ENCODE results near the gene SLC36A2.

Gene SLC36A2

DNA sequence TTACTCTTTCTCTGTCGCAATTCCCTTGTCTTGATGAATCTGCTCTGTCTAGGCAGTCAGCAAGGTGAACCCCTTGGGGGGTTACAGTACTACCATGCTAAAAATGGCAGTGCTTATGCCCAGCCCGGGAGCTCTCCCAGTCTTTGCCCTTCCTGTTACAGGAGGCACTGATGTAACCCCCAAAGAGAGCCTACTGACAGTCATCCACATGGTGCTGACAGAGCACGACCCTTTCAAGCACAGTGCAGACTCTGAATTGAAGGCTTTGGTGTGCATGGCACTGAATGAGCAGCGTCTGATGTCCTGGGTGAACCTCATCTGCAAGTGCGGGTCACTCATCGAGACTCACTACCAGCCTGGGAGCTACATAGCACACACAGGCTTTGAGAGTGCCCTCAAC, 34.5 kb upstream of the SLC36A2 start (continued):
- TF ChIP-seq ZSCAN4 (tag by site-specific recombination; IDR thresholded peaks at IDR 0.05) = no peak
- TF ChIP-seq ZNF529 (tag by site-specific recombination; IDR thresholded peaks at IDR 0.05; ENCODE audit: insufficient replicate concordance) = no peak

DNA sequence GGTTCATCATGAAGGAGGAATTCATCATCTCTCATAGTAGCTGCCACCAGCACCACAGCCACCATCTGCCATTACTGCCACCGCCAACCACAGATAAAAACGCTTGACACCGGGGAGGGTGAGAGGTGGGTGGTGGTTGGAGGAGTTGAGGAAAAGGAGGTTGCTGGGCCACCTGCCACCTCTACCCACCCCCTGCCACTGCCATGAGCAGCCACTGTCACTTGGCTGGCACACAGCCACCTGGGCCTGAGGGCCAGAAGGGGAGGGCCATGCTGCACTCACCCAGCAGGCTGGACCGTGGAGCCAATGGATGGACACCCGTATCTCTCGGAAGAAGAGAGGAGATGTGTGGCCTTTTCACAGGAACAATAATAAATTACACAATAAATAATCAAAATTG, 31.3 kb upstream of the SLC36A2 start:
- H3K4me1 ChIP-seq (ENCODE audit: control insufficient read depth, insufficient read depth, low read length) = no peaks in the 10 kb centered on the region
- POLR2A ChIA-PET = no interaction called here

GRCh38 chr5:151374539-151374938, 27.2 kb upstream of the SLC36A2 start:
- Histone ChIP-seq H3K9me3 (ENCODE audit: control insufficient read depth, insufficient read depth, low read depth, low read length) (no peaks in the 10 kb centered on the region), H3K4me1 (ENCODE audit: control insufficient read depth, insufficient read depth, low read length) (no peaks in the 10 kb centered on the region), H3K27ac (ENCODE audit: extremely low read depth, low read depth, low read length) (no peak overlapping the region), H3K4me3 (ENCODE audit: low read depth, low read length) (no peak overlapping the region), H3K36me3 (ENCODE audit: control insufficient read depth in 2 of 2, insufficient read depth in 1 of 2, low read length in 2 of 2) (no peaks in the 10 kb centered on the region)
- POLR2A ChIA-PET = no interaction called here
- CTCF ChIA-PET = interaction anchor here (0.7 kb wide), 1 partner anchor 17 kb away, joined by 3 read pairs; no protein-coding TSS in a partner anchor
- TF ChIP-seq ZNF658 (tag by site-specific recombination; IDR thresholded peaks at IDR 0.05) (no peak), REPIN1 (tag by site-specific recombination; IDR thresholded peaks at IDR 0.05; ENCODE audit: low read depth) (no peak), ZNF521 (tag by site-specific recombination; IDR thresholded peaks at IDR 0.05) (no peak), ZNF660 (tag by site-specific recombination; IDR thresholded peaks at IDR 0.05) (no peak), ZNF416 (tag by site-specific recombination; IDR thresholded peaks at IDR 0.05) (no peak), KLF10 (tag by site-specific recombination; IDR thresholded peaks at IDR 0.05) (no peak), EGR2 (tag by site-specific recombination; IDR thresholded peaks at IDR 0.05; ENCODE audit: low read depth) (no peak), ZNF501 (tag by site-specific recombination; IDR thresholded peaks at IDR 0.05) (no peak), ZNF664 (tag by site-specific recombination; IDR thresholded peaks at IDR 0.05) (no peak), GLIS2 (tag by site-specific recombination; IDR thresholded peaks at IDR 0.05) (no peak), MEIS1 (CRISPR knock-in tag; IDR thresholded peaks at IDR 0.05; ENCODE audit: borderline replicate concordance) (no peak), ZNF311 (tag by site-specific recombination; IDR thresholded peaks at IDR 0.05; ENCODE audit: borderline replicate concordance) (no peak), ZFP3 (tag by site-specific recombination; IDR thresholded peaks at IDR 0.05; ENCODE audit: low read depth) (no peak), ZNF785 (tag by site-specific recombination; IDR thresholded peaks at IDR 0.05) (no peak), ZNF791 (tag by site-specific recombination; IDR thresholded peaks at IDR 0.05) (no peak), ZBTB49 (tag by site-specific recombination; IDR thresholded peaks at IDR 0.05; ENCODE audit: low read depth) (no peak)
- TF ChIP-seq, protein P1, sequence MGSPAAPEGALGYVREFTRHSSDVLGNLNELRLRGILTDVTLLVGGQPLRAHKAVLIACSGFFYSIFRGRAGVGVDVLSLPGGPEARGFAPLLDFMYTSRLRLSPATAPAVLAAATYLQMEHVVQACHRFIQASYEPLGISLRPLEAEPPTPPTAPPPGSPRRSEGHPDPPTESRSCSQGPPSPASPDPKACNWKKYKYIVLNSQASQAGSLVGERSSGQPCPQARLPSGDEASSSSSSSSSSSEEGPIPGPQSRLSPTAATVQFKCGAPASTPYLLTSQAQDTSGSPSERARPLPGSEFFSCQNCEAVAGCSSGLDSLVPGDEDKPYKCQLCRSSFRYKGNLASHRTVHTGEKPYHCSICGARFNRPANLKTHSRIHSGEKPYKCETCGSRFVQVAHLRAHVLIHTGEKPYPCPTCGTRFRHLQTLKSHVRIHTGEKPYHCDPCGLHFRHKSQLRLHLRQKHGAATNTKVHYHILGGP (tag by site-specific recombination; IDR thresholded peaks at IDR 0.05) = no peak

More for the DNA sequence above, 31.3 kb upstream of the SLC36A2 start:
- TF ChIP-seq ZNF521 (tag by site-specific recombination; IDR thresholded peaks at IDR 0.05) (no peak), ZNF692 (tag by site-specific recombination; IDR thresholded peaks at IDR 0.05) (no peak), ZNF362 (tag by site-specific recombination; IDR thresholded peaks at IDR 0.05) (no peak), ZNF791 (tag by site-specific recombination; IDR thresholded peaks at IDR 0.05) (no peak)
- Histone ChIP-seq H3K27ac (ENCODE audit: extremely low read depth, low read depth, low read length) (no peak overlapping the region), H3K9me3 (ENCODE audit: control insufficient read depth, insufficient read depth, low read depth, low read length) (no peaks in the 10 kb centered on the region), H3K36me3 (ENCODE audit: control insufficient read depth in 2 of 2, insufficient read depth in 1 of 2, low read length in 2 of 2) (no peaks in the 10 kb centered on the region), H3K4me3 (ENCODE audit: low read depth, low read length) (no peak overlapping the region)
- CTCF ChIA-PET = no interaction called here

Data from HEK293 (cell line).